Measurements from ENCODE around the gene SYNGR2.

SYNGR2 gene

GRCh38 chr17:78134899-78135385 is 33.4 kb upstream of the SYNGR2 start:
- no peak for TF ChIP-seq POLR2AphosphoS5 (IDR thresholded peaks at IDR 0.05; ENCODE audit: low read depth)
- no peak for TF ChIP-seq GABPA (IDR thresholded peaks at IDR 0.05; ENCODE audit: low read depth)
- TF ChIP-seq CTCF (IDR thresholded peaks at IDR 0.05; ENCODE audit: insufficient read depth, low read length) = no peak
- TF ChIP-seq REST (IDR thresholded peaks at IDR 0.05; ENCODE audit: insufficient replicate concordance, low read depth) = no peak
- no peak for TF ChIP-seq SPI1 (IDR thresholded peaks at IDR 0.05; ENCODE audit: borderline replicate concordance, low read depth)
- Histone ChIP-seq H3K4me3 (replicated peaks; ENCODE audit: insufficient read depth, low read length) (no peak overlapping the region), H3K27ac (replicated peaks) (no peak overlapping the region), H3K27me3 (ENCODE audit: insufficient read depth, poor library complexity, severe bottlenecking) (no peaks in the 10 kb centered on the region)
- no peak for DNase-seq (ENCODE audit: low read depth in 1 of 2, low spot score in 1 of 2)

GRCh38 chr17:78135858-78136500 is 32.4 kb upstream of the SYNGR2 start:
- no peak overlapping the region for H3K4me3 ChIP-seq (replicated peaks; ENCODE audit: insufficient read depth, low read length)
- no peak for DNase-seq (ENCODE audit: low read depth in 1 of 2, low spot score in 1 of 2)

More at GRCh38 chr17:78135858-78136500, 32.4 kb upstream of the SYNGR2 start:
- TF ChIP-seq POLR2AphosphoS5 (IDR thresholded peaks at IDR 0.05; ENCODE audit: low read depth) (no peak), CTCF (IDR thresholded peaks at IDR 0.05; ENCODE audit: insufficient read depth, low read length) (no peak), SPI1 (IDR thresholded peaks at IDR 0.05; ENCODE audit: borderline replicate concordance, low read depth) (no peak), REST (IDR thresholded peaks at IDR 0.05; ENCODE audit: insufficient replicate concordance, low read depth) (no peak), GABPA (IDR thresholded peaks at IDR 0.05; ENCODE audit: low read depth) (no peak)
- H3K27ac ChIP-seq (replicated peaks) = no peak overlapping the region; the same call in 1 of the 2 replicates
- no peaks in the 10 kb centered on the region for H3K27me3 ChIP-seq (ENCODE audit: insufficient read depth, poor library complexity, severe bottlenecking)
